GM18951 (cell line): ENCODE results near the gene CADM1.

Experiments
- POLR2A ChIP-seq: IDR thresholded peaks from 4 replicates; pipeline ENCODE4 v1.6.1; 2011; ENCODE audit warnings: mild to moderate bottlenecking; ENCODE audit not compliant: insufficient read length, insufficient read depth; ENCODE audit errors: extremely low read depth
- in situ Hi-C: fragments of 300-500 bp; cut with MboI; formaldehyde crosslinking; loops from one replicate; pipeline ENCODE4 v1.12.0; 2022; ENCODE audit warnings: low sequenced_read_pairs, mixed read lengths, inconsistent platforms; ENCODE audit not compliant: unreplicated experiment

The CADM1 gene

GRCh38 chr11:115504276-115505158 lies at the start of gene CADM1:
TSS of gene CADM1 (minus strand) at chr11:115504415.
- in situ Hi-C loops, result no loop called here
- TF ChIP-seq POLR2A, result peak; percentile 71

- in situ Hi-C loops, result no loop called here
- TF ChIP-seq POLR2A, result no peak
Observed at GRCh38 chr11:115552773-115553438, 48.7 kb upstream of the CADM1 start.

- in situ Hi-C loops, result no loop called here
- no peak for TF ChIP-seq POLR2A
Observed at GRCh38 chr11:115552151-115552772, 48.0 kb upstream of the CADM1 start.

GRCh38 chr11:115550291-115551059 lies 46.3 kb upstream of the CADM1 start:
- in situ Hi-C loops, result no loop called here
- no peak for TF ChIP-seq POLR2A

- no peak for TF ChIP-seq POLR2A
Observed at GRCh38 chr11:115548878-115549528, 44.8 kb upstream of the CADM1 start.

GRCh38 chr11:115545581-115546210 lies 41.5 kb upstream of the CADM1 start:
- in situ Hi-C loops, result no loop called here

More at GRCh38 chr11:115548878-115549528, 44.8 kb upstream of the CADM1 start:
- in situ Hi-C loops, result no loop called here

GRCh38 chr11:115544422-115544948 lies 40.3 kb upstream of the CADM1 start:
- in situ Hi-C loops, result no loop called here
- TF ChIP-seq POLR2A, result no peak

More at GRCh38 chr11:115545581-115546210, 41.5 kb upstream of the CADM1 start:
- no peak for TF ChIP-seq POLR2A

- in situ Hi-C loops, result no loop called here
- no peak for TF ChIP-seq POLR2A
Observed at GRCh38 chr11:115541518-115541917, 37.3 kb upstream of the CADM1 start.

- TF ChIP-seq POLR2A, result no peak
- in situ Hi-C loops, result no loop called here
Observed at GRCh38 chr11:115539844-115540243, 35.6 kb upstream of the CADM1 start.

- no peak for TF ChIP-seq POLR2A
- in situ Hi-C loops, result no loop called here
Observed at GRCh38 chr11:115535781-115536180, 31.6 kb upstream of the CADM1 start.

- no peak for TF ChIP-seq POLR2A
- in situ Hi-C loops, result no loop called here
Observed at GRCh38 chr11:115530752-115531151, 26.5 kb upstream of the CADM1 start.

GRCh38 chr11:115528225-115528624 lies 24.0 kb upstream of the CADM1 start:
- in situ Hi-C loops, result no loop called here
- TF ChIP-seq POLR2A, result no peak
